K562 treated with DMSO at 1 percent for 24 hours (cell line): ENCODE data around the gene S100A16. TPM values are rescaled to one million over a fixed set of nuclear protein-coding genes. Genes with fewer than 3 reads are reported as not detected.

Experiments
- total RNA-seq: library from RNA; unstranded; fragments of 300-600 nt; gene quantifications from 2 replicates; pipeline ENCODE4 v1.2.3, GENCODE V29; 2022; ENCODE audit warnings: low read depth; ENCODE audit not compliant: insufficient read depth

The S100A16 gene
- total RNA-seq: 5.0 and 5.5 TPM in 2 replicates

GRCh38 chr1:153612755-153613331 lies at the start of gene S100A16:
S100A16 (minus strand) TSS chr1:153613137; CDS start chr1:153608151, 4,986 bp downstream.

GRCh38 chr1:153658400-153659174 lies 45.6 kb upstream of the S100A16 start, which contains the start of gene SNAPIN:
SNAPIN (plus strand) TSS chr1:153658703; CDS start chr1:153658744, 41 bp downstream.

DNA sequence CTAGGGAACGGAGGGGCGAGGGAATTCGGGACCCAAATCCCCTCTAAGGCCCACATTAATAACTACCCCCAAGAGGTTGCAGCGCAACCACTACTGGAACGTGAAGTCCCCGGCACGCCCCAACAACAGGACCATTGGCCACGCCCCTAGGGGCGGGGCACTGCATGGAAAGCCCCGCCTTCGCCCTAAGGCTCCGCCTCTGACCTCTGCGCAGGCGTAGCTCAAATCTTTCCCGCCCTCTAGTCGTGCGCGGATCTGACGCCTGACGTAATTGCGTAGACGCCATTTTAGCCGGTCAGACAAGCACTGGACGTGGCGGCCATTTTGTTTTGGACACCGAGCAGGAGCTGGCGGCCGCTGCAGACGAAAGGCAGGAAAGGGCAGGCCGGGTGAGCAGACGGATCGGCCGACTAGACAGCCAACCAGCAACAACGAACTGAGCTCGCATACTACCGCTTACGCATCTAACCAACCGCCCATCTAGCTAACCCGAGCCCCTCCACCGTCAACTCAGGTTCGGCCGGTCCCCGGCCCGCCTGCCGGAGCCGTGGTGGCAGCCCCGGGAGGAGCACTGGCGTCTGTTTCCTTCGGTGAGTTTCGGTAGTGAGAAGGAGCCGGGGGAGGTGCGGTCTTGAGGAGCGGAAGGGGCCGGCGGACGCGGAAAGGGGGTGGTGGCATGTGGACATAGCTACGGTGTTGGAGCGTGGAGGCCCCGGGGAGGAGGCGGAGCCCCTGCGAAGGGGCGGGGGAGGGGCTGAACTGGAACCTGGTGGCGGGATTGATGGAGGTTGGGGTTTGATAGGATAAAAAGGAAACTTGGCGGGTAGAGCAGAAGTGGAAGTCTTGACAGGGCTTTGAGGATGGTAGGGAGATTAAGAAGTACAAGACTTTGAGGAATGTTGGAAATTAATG lies 21.1 kb upstream of the S100A16 start, which contains the start of gene CHTOP:
Gene CHTOP, plus strand, starts transcription at position 313 of the 912 bp plus-strand sequence. CDS start 2,523 bp downstream, outside the sequence.

GRCh38 chr1:153627715-153628626 lies 15.0 kb upstream of the S100A16 start, which contains the start of gene S100A1:
S100A1 (plus strand) TSS chr1:153628434; CDS start chr1:153630522, 2,088 bp downstream.

DNA sequence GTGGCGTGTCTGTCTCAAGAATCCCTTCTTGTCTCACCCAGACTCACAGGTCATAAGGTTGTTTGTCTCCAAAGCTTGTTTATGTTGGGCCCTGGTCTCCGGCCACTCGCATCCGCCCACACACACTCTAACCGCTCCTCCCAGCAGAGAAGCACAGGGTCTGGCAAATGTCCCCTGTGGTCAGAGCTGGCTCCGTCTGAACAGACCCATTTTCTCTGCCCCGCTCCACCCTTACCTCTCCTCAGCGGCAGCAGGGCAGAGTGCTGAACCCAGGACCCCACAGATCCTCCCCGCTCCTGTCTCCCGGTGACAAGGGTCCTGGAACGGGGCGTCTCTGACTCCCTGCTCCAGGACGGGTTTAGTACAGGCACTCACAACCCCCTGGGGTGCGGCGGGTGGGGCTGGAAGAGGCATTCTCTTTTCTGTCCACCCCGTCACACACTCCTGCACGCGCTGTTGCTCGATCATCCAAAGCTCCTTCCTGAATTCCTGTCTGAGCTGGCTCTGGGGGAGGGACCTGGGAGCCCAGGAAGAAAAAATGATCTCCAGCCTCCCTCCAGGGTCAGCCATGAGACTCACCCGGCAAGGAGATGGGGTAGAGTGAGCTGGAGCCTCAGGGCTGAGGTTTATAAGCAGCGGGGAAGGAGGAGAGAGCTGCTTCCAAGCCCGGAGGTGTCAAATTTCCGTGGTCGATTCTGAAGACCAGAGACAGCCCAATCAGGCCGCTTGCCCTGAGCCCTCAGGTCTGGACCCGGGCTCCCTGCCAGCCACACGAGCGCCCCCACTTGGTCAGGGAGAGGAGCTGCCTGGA lies 14.2 kb upstream of the S100A16 start, which contains the start of gene S100A13:
Gene S100A13, minus strand, starts transcription at position 602 of the 811 bp plus-strand sequence. CDS start 1,033 bp downstream, outside the sequence.

DNA sequence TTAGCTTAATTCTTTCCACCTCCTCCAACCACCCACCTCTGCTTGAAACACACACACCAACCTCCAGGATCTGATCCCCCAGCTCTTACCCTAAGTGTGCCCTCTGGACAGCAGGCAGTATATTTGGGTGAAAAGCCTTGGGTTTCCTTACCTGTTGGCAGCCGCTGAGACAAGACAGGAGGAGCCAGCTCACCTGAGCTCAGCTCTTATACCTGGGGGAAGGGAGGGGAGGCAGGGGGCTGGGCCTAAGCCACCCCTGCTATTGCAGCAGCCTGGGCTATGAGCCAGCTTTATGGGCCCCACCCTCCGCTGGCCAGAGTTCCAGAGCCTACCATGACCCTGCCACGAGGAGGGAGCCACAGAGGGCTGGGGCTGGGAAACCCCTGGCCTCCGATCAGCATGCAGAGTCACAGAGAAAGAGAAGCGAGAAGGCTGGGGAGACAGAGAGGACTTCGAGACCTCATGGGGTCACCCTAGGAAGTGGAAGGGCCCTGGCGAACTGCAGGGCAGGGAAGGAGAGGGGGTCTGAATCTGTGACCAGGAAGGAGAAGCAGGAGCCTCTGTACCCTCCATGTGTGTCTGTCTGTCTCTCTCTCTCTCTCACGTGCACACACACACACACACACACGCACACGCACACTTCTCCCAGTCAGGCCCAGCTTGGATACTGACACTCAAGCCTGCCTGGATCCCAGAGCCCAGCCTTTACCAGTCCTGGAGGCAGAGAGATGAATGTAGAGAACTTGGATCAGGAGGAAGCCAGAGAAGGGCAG lies 3.4 kb upstream of the S100A16 start, which contains the start of gene S100A14:
Gene S100A14, minus strand, starts transcription at position 182 of the 773 bp plus-strand sequence. CDS start 467 bp downstream, outside the sequence.

DNA sequence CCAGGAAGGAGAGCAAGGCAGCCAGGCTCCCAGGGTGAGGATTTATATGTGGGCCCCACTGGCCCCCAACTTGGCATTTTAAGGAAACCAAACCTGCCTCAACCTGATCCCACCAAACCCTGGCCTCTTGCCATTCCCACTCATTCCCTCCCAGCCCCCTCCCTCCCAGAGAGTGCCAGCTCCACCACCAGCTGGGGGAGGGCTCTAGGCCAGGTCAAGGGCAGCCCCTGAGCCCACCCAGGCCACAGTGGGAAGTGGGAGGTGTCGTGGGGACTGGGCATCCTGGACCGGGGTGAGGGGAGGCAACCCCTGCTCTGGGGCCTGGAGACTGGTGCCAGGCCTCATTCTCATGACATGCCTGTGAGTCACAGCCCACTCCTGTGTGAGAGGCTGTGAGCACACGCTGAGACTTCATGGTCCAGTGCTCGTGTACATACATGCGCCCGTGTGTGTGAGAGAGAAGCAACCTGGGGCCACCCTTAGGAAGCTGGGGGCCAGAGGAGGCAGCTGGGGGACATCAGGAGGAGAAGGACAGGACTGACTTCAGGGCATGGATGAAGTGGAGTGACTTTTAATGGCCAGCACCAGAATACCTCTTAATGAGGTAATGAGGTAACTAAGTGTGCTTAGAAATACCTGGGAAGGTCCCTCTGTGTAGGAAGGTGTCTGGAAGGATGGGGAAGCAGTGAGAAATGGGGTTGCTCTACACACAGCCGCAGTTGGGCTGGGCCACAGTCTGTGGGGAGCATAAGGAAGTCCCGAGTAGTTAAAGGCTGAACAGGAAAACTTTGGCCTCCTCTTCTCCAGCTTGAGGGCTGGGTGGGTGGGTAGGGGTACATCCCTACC lies 47.2 kb downstream of the S100A16 start, which contains the start of gene S100A2:
Gene S100A2, minus strand, starts transcription at position 316 of the 846 bp plus-strand sequence. CDS start 1,967 bp downstream, outside the sequence.

Other genes starting within 250 kb of the S100A16 start
- not detected in 2 replicates for gene S100A12, start 237.5 kb downstream of the S100A16 start, total RNA-seq
- gene S100A8, start 222.1 kb downstream of the S100A16 start, total RNA-seq: not detected in 2 replicates
- 0.09 TPM in 1 of 2 replicates, not detected in the other for gene S100A7A, start 196.6 kb downstream of the S100A16 start, total RNA-seq
- gene S100A7, start 152.5 kb downstream of the S100A16 start, total RNA-seq: not detected in 2 replicates
- 14.1 and 19.7 TPM in 2 replicates for gene S100A6, start 77.1 kb downstream of the S100A16 start, total RNA-seq
- not detected in 2 replicates for gene S100A5, start 72.2 kb downstream of the S100A16 start, total RNA-seq
- gene S100A4, start 67.3 kb downstream of the S100A16 start, total RNA-seq: 5.4 and 6.5 TPM in 2 replicates
- 0.44 TPM in 1 of 2 replicates, not detected in the other for gene S100A3, start 63.9 kb downstream of the S100A16 start, total RNA-seq
- not detected in 2 replicates for gene S100A2, start 47.3 kb downstream of the S100A16 start, total RNA-seq
- gene S100A14, start 3.2 kb upstream of the S100A16 start, total RNA-seq: 1.3 TPM in 1 of 2 replicates, not detected in the other
- gene S100A13, start 14.4 kb upstream of the S100A16 start, total RNA-seq: 195 and 202 TPM in 2 replicates
- 31.8 and 34.2 TPM in 2 replicates for gene S100A1, start 15.3 kb upstream of the S100A16 start, total RNA-seq
- 56.0 and 57.4 TPM in 2 replicates for gene CHTOP, start 20.9 kb upstream of the S100A16 start, total RNA-seq
- gene SNAPIN, start 45.6 kb upstream of the S100A16 start, total RNA-seq: 49.3 and 51.6 TPM in 2 replicates
- 237 and 240 TPM in 2 replicates for gene ILF2, start 57.9 kb upstream of the S100A16 start, total RNA-seq
- not detected in 2 replicates for gene NPR1, start 65.6 kb upstream of the S100A16 start, total RNA-seq
- 28.2 and 29.5 TPM in 2 replicates for gene INTS3, start 114.9 kb upstream of the S100A16 start, total RNA-seq
- gene SLC27A3, start 162.3 kb upstream of the S100A16 start, total RNA-seq: 9.0 and 9.3 TPM in 2 replicates